GM21381 (cell line): ENCODE results near the gene RIMS1.

Experiments
- ATAC-seq: cut with Tn5 transposase; IDR thresholded peaks from one replicate; pipeline ENCODE4 v1.9.1; 2021; ENCODE audit warnings: mild to moderate bottlenecking, moderate library complexity; ENCODE audit not compliant: unreplicated experiment

RIMS1 gene

GRCh38 chr6:72219536-72219935, 333.2 kb downstream of the RIMS1 start:
- ATAC-seq: no peak

GRCh38 chr6:72238021-72238420, 351.7 kb downstream of the RIMS1 start:
- no peak for ATAC-seq

- ATAC-seq: no peak
Measured at GRCh38 chr6:72238900-72239299, 352.6 kb downstream of the RIMS1 start.

DNA sequence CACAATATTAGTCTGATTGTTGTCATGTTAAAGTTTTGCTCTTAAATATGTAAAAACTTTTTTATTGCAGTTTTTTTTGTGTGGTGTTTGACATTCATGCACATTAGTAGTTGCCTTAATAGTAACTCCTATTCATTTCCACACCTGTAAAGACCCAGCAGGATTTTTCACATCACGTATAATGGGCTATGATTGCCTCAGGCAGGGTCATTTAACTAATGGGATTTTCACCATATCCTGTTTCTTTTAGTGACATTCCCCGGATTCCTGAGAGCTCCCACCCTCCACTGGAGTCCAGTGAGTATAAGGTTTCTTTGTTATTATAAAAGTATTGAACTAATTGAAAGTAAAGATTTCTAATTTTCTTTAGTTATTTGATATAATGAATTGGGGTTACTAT, 359.2 kb downstream of the RIMS1 start:
- ATAC-seq: no peak

GRCh38 chr6:72246926-72247325, 360.6 kb downstream of the RIMS1 start:
- ATAC-seq: no peak

GRCh38 chr6:72248621-72249020, 362.3 kb downstream of the RIMS1 start:
- no peak for ATAC-seq

DNA sequence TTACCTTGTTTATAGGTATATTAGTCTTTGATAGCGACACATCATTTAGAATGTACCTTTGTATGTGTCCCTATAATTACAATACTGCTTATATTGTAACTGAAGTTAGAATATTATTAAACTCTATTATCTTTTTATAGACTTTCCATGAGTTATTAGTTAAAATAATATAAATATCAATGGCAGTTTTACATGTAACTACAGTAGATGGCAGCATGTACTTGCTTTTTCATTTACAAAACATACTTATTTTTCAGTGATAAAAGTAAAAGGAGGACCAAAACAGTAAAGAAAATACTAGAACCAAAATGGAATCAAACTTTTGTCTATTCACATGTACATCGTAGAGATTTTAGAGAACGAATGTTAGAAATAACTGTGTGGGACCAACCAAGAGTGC, 364.3 kb downstream of the RIMS1 start:
- no peak for ATAC-seq

- no peak for ATAC-seq
Measured at GRCh38 chr6:72260489-72260888, 374.1 kb downstream of the RIMS1 start.

DNA sequence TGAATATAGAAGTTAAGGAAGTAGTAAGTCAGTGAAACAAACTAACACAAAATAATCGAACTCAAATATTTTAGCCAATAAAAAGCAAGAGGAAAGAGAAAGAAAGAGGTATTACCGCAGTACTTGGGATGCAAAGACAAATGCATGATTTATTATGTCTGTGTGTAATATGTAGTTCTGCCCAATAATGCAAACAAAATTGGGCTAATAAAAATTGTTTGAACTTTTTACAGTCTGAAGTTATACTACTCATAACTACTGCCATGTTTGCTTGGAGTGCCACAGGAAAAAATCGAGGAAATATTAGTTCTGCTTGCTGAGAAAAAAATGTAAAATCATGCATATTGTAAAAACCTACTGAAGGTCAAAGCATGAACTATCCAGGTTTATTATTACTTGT, 375.2 kb downstream of the RIMS1 start:
- no peak for ATAC-seq

GRCh38 chr6:72262254-72262653, 375.9 kb downstream of the RIMS1 start:
- no peak for ATAC-seq

GRCh38 chr6:72267470-72267869, 381.1 kb downstream of the RIMS1 start:
- ATAC-seq: no peak

DNA sequence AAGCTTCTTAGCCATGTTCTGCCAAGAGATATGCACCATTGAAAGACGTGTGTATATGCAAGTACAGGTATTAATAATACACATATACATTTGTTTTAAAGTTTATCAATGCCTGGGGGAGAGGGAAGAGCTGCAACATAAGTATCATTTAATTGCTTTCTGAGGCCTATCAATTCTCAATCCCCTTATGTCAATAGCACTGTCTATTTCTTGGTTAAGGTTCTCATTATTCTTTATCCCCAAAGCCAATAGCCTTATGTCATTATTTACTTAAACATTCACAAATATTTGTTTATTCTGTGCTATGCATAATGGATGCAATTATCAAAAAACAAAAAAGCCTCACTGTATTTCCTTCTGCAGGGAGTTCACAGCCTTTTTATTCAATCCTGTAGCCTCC, 385.2 kb downstream of the RIMS1 start:
- ATAC-seq: no peak

DNA sequence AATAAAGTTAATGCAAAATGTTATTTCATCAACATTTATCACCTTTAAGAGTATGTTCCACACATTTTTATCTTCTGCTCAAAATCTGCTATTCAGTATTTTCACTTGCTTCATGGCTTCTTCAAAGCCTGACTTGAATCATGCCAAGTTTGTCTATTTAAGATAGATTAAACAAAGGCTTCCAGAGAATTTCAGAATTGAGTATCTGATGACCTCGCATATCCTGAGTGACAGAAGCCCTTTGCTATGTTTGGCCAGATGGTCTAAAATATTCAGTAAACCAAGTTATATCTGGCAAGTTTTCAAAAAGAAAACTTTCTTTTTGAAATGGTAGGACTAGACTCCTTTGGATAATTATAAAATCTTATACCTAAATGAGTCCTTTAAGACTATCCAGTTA, 386.6 kb downstream of the RIMS1 start:
- ATAC-seq: no peak

DNA sequence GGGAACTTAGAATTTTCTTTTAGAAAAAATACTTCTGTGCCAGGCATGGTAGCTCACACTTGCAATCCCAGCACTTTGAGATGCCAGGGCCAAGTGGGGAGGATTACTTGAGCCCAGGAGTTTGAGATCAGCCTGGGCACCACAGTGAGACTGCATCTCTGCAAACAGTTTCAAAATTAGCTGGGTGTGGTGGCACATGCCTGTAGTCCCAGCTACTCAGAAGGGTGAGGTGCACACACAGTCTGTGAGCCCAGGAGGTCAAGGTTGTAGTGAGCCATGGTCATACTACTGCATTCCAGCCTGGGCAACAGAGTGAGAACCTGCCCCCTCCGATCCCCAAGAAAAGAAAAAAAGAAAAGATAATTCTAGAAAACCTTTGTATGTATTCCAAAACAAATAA, 389.5 kb downstream of the RIMS1 start:
- no peak for ATAC-seq

- ATAC-seq: no peak
Measured at GRCh38 chr6:72282201-72282600, 395.9 kb downstream of the RIMS1 start.

GRCh38 chr6:72283571-72283970, 397.2 kb downstream of the RIMS1 start:
- no peak for ATAC-seq

- no peak for ATAC-seq
Measured at GRCh38 chr6:72286911-72287311, 400.6 kb downstream of the RIMS1 start.

DNA sequence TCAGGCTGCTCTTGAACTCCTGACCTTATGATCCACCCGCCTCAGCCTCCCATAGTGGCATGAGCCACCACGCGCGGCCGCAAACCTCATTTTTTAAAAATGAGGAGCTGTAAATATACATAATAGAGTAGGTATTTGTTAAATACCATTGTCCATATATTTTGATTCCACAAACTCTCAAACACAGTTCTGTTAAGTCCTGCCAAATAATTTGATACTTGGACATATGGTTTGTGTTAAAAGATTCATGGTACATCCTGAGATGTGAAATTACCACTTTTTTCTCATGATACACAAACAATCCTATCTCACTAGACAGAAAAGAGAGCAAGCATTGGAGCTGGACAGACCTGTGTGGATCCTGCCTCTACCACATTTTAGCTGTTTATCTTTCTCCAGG, 401.5 kb downstream of the RIMS1 start:
- no peak for ATAC-seq

DNA sequence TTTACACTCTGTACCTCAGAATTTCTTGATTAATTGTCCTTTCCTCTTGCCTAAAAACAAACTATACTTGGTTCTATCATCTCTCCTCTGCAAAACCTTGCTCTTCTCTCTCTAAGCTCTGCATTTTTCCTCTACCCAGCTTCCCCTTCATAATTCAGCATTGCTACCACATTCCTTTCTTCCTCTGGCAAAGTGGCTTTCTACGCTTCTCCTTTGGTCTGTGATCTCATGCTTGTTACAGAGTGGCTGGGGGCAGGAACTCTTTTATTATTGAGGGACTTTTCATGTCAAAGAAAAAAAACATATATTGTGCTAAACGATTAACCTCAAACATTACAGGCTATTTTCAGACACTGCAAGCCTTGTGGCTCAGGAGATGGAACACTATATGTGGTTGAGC, 402.2 kb downstream of the RIMS1 start:
- no peak for ATAC-seq

- no peak for ATAC-seq
Measured at GRCh38 chr6:72290620-72291019, 404.3 kb downstream of the RIMS1 start.

DNA sequence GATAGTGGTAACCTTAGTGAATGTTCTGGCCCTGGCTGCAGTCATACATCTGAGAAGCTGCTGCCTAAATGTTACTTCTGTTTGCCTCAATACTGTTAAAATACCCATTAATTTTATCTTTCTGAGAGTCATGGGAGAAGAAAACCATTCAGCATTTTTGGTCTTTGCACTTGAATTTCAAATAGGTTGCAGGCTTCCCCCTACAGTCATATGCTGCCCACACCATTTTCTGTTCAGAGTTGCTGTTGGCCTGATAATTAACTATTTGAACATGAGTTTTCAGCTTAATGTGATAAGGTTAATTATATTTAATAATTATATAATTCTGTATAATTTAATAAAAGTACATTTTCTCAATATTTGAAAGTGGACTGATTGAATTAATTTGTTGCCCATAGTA, 410.0 kb downstream of the RIMS1 start:
- no peak for ATAC-seq

- no peak for ATAC-seq
Measured at GRCh38 chr6:72305971-72306370, 419.6 kb downstream of the RIMS1 start.

DNA sequence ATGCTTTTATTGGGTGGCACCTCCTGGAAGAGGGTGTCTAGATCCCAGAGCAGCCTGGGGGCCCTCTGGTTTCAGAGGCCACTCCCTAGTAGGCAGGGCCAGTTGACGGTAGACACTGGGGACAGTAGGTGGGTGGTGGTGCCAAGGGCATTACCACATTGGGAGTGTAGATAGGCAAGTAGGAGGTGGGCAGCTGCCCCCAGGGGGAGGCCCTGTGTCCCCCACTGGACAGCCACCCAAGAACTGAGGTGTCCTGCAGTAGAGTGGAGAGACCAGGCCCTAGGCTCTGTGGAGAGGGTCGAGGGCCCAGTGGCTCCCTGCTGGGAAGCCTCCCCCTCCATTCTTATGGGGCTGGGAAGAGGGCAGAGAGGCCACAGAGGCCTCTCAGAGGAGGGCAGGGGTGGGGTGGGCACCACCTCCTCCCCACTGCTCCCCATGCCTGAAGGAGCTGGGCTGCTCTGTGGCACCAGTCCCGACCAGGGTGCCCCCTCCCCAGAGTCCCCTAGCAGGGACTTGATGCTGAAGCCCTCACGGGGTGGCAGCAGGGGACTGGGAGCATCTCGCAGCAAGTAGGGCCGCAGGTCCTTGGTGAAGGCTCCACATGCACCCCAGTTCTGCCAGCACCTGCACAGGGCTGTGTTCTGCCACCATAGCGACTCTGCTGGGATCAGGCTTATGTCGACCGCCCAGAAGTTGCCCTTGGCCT, 430.5 kb downstream of the RIMS1 start:
- ATAC-seq: no peak
